ENCODE measurements around the gene VAC14.

DNA sequence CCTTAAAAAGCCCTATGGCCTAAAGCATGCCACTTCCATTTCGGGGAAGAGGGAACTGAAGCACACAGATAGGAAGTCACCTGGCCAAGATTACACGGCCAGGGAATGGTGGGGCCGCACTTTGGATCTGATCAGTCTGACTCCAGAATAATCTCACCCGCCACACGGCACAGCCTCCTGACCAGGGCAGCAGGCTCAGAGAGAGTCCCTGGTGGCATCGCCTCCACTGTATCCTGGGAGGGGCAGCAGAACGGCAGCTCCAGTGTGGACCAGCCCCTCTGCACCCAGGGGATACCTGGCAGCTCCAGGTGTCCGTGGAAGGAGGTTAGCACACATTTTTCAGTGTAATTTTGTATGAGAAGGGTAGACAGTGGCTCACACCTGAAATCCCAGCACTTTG lies 35.5 kb downstream of the VAC14 start:
- TF ChIP-seq, protein P1, sequence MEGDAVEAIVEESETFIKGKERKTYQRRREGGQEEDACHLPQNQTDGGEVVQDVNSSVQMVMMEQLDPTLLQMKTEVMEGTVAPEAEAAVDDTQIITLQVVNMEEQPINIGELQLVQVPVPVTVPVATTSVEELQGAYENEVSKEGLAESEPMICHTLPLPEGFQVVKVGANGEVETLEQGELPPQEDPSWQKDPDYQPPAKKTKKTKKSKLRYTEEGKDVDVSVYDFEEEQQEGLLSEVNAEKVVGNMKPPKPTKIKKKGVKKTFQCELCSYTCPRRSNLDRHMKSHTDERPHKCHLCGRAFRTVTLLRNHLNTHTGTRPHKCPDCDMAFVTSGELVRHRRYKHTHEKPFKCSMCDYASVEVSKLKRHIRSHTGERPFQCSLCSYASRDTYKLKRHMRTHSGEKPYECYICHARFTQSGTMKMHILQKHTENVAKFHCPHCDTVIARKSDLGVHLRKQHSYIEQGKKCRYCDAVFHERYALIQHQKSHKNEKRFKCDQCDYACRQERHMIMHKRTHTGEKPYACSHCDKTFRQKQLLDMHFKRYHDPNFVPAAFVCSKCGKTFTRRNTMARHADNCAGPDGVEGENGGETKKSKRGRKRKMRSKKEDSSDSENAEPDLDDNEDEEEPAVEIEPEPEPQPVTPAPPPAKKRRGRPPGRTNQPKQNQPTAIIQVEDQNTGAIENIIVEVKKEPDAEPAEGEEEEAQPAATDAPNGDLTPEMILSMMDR (IDR thresholded peaks at IDR 0.05): no peak
- TF ChIP-seq POLR2A (IDR thresholded peaks at IDR 0.05): no peak
